SH-SY5Y (cell line): ENCODE measurements around the gene CPED1.

Source experiments
- GATA2 ChIP-seq: IDR thresholded peaks from 2 replicates; pipeline ENCODE4 v1.6.1; 2011; ENCODE audit warnings: mild to moderate bottlenecking, low read depth, low read length
- GATA3 ChIP-seq: IDR thresholded peaks from 2 replicates; pipeline ENCODE4 v1.6.1; 2011; ENCODE audit warnings: low read depth, mild to moderate bottlenecking, low read length, moderate library complexity

GRCh38 chr7:121119047-121119446, 130.5 kb downstream of the CPED1 start:
- TF ChIP-seq GATA2 (no peak), GATA3 (no peak)
